ENCODE data around the gene CYP27B1. TPM values are rescaled to one million over a fixed set of nuclear protein-coding genes. Genes with fewer than 3 reads are reported as not detected.

The CYP27B1 gene
- total and polyA plus RNA-seq, 2 experiments from 2014 or later: 1.1 to 2.7 TPM

DNA sequence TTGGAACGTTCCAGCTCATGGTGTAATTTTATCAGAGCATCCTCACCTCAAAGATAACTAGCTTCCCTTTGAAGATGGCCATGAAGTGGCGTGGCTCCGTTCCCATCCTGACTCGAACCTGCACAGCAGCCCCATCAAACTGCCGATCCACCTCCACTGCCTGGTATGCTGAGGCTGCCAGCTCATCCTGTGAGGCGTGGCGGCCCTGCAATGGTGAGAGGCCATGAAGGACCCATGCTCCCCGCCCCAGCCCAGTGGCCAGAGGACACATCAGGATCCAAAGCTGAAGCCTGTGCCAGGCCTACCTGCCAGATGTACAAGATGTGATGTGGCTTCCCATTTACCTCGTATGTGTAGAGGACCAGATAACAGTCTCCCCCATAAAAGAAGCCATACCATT is 40.4 kb upstream of the CYP27B1 start (continued):
- TF ChIP-seq, protein P1, sequence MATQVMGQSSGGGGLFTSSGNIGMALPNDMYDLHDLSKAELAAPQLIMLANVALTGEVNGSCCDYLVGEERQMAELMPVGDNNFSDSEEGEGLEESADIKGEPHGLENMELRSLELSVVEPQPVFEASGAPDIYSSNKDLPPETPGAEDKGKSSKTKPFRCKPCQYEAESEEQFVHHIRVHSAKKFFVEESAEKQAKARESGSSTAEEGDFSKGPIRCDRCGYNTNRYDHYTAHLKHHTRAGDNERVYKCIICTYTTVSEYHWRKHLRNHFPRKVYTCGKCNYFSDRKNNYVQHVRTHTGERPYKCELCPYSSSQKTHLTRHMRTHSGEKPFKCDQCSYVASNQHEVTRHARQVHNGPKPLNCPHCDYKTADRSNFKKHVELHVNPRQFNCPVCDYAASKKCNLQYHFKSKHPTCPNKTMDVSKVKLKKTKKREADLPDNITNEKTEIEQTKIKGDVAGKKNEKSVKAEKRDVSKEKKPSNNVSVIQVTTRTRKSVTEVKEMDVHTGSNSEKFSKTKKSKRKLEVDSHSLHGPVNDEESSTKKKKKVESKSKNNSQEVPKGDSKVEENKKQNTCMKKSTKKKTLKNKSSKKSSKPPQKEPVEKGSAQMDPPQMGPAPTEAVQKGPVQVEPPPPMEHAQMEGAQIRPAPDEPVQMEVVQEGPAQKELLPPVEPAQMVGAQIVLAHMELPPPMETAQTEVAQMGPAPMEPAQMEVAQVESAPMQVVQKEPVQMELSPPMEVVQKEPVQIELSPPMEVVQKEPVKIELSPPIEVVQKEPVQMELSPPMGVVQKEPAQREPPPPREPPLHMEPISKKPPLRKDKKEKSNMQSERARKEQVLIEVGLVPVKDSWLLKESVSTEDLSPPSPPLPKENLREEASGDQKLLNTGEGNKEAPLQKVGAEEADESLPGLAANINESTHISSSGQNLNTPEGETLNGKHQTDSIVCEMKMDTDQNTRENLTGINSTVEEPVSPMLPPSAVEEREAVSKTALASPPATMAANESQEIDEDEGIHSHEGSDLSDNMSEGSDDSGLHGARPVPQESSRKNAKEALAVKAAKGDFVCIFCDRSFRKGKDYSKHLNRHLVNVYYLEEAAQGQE (IDR thresholded peaks at IDR 0.05; ENCODE audit: unreplicated experiment): no peak

DNA sequence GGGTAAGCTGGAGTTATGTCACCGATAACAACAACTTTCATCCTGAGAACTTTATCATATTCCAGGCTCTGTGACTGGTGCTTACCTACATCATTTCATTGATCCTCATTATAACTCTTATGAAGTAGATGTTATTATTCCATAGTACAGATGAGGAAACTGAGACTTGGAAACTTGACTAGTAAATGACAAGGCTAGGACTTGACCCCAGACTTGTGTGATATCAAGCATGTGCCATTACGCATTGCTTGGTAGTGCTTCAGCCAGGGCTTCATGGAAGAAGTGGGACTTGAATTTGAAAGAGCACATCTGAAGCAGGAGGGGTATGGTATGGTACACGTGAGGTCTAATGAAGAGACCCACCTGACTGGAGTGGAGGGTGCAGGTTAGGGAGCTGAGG is 39.8 kb upstream of the CYP27B1 start:
- Histone ChIP-seq H3K36me3 (ENCODE audit: insufficient read depth) (no peaks in the 10 kb centered on the region), H4K20me1 (replicated peaks; ENCODE audit: insufficient read depth) (no peaks in the 10 kb centered on the region), H3F3A (replicated peaks; ENCODE audit: low read depth) (no peaks in the 10 kb centered on the region), H3K27me3 (ENCODE audit: insufficient read depth) (no peaks in the 10 kb centered on the region), H3K4me1 (ENCODE audit: insufficient read depth) (peaks cover 2% of the 10 kb centered on the region; the same call in 1 of the 2 replicates), H3K27ac (ENCODE audit: low read depth) (no peak overlapping the region), H2AFZ (no peak overlapping the region), H3K4me3 (no peak overlapping the region), H3K79me2 (replicated peaks; ENCODE audit: insufficient read depth) (no peaks in the 10 kb centered on the region), H3K4me2 (no peak overlapping the region), H3K9me2 (ENCODE audit: insufficient read depth) (no peaks in the 10 kb centered on the region)
- no peak for DNase-seq (ENCODE audit: low spot score)
- ATAC-seq: no peak
- H3K9me3 Mint-ChIP-seq: no peaks in the 10 kb centered on the region
- H3K27me3 Mint-ChIP-seq (ENCODE audit: insufficient read depth, low read depth, poor library complexity): peaks cover 4% of the 10 kb centered on the region
- H3K36me3 Mint-ChIP-seq (ENCODE audit: low read depth): peaks cover 4% of the 10 kb centered on the region
- H3K4me3 Mint-ChIP-seq: no peak overlapping the region
- no peak overlapping the region for H3K27ac Mint-ChIP-seq
- H3K4me1 Mint-ChIP-seq: no peaks in the 10 kb centered on the region
- TF ChIP-seq, protein P2, sequence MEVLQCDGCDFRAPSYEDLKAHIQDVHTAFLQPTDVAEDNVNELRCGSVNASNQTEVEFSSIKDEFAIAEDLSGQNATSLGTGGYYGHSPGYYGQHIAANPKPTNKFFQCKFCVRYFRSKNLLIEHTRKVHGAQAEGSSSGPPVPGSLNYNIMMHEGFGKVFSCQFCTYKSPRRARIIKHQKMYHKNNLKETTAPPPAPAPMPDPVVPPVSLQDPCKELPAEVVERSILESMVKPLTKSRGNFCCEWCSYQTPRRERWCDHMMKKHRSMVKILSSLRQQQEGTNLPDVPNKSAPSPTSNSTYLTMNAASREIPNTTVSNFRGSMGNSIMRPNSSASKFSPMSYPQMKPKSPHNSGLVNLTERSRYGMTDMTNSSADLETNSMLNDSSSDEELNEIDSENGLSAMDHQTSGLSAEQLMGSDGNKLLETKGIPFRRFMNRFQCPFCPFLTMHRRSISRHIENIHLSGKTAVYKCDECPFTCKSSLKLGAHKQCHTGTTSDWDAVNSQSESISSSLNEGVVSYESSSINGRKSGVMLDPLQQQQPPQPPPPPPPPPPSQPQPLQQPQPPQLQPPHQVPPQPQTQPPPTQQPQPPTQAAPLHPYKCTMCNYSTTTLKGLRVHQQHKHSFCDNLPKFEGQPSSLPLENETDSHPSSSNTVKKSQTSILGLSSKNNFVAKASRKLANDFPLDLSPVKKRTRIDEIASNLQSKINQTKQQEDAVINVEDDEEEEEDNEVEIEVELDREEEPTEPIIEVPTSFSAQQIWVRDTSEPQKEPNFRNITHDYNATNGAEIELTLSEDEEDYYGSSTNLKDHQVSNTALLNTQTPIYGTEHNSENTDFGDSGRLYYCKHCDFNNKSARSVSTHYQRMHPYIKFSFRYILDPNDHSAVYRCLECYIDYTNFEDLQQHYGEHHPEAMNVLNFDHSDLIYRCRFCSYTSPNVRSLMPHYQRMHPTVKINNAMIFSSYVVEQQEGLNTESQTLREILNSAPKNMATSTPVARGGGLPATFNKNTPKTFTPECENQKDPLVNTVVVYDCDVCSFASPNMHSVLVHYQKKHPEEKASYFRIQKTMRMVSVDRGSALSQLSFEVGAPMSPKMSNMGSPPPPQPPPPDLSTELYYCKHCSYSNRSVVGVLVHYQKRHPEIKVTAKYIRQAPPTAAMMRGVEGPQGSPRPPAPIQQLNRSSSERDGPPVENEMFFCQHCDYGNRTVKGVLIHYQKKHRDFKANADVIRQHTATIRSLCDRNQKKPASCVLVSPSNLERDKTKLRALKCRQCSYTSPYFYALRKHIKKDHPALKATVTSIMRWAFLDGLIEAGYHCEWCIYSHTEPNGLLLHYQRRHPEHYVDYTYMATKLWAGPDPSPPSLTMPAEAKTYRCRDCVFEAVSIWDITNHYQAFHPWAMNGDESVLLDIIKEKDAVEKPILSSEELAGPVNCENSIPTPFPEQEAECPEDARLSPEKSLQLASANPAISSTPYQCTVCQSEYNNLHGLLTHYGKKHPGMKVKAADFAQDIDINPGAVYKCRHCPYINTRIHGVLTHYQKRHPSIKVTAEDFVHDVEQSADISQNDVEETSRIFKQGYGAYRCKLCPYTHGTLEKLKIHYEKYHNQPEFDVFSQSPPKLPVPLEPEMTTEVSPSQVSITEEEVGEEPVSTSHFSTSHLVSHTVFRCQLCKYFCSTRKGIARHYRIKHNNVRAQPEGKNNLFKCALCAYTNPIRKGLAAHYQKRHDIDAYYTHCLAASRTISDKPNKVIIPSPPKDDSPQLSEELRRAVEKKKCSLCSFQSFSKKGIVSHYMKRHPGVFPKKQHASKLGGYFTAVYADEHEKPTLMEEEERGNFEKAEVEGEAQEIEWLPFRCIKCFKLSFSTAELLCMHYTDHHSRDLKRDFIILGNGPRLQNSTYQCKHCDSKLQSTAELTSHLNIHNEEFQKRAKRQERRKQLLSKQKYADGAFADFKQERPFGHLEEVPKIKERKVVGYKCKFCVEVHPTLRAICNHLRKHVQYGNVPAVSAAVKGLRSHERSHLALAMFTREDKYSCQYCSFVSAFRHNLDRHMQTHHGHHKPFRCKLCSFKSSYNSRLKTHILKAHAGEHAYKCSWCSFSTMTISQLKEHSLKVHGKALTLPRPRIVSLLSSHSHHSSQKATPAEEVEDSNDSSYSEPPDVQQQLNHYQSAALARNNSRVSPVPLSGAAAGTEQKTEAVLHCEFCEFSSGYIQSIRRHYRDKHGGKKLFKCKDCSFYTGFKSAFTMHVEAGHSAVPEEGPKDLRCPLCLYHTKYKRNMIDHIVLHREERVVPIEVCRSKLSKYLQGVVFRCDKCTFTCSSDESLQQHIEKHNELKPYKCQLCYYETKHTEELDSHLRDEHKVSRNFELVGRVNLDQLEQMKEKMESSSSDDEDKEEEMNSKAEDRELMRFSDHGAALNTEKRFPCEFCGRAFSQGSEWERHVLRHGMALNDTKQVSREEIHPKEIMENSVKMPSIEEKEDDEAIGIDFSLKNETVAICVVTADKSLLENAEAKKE (CRISPR knock-in tag; IDR thresholded peaks at IDR 0.05): no peak
- TF ChIP-seq, protein P1 (IDR thresholded peaks at IDR 0.05; ENCODE audit: unreplicated experiment): no peak
- TF ChIP-seq STAT1 (IDR thresholded peaks at IDR 0.05; ENCODE audit: unreplicated experiment) (no peak), POLR2AphosphoS5 (IDR thresholded peaks at IDR 0.05; ENCODE audit: low read depth) (no peak), NANOG (IDR thresholded peaks at IDR 0.05; ENCODE audit: borderline replicate concordance) (no peak), ZNF331 (CRISPR knock-in tag; IDR thresholded peaks at IDR 0.05; ENCODE audit: low read depth) (no peak), CREB1 (CRISPR knock-in tag; IDR thresholded peaks at IDR 0.05; ENCODE audit: low read depth) (no peak), EZH2phosphoT487 (IDR thresholded peaks at IDR 0.05; ENCODE audit: unreplicated experiment) (no peak)
- TF ChIP-seq, protein P3, sequence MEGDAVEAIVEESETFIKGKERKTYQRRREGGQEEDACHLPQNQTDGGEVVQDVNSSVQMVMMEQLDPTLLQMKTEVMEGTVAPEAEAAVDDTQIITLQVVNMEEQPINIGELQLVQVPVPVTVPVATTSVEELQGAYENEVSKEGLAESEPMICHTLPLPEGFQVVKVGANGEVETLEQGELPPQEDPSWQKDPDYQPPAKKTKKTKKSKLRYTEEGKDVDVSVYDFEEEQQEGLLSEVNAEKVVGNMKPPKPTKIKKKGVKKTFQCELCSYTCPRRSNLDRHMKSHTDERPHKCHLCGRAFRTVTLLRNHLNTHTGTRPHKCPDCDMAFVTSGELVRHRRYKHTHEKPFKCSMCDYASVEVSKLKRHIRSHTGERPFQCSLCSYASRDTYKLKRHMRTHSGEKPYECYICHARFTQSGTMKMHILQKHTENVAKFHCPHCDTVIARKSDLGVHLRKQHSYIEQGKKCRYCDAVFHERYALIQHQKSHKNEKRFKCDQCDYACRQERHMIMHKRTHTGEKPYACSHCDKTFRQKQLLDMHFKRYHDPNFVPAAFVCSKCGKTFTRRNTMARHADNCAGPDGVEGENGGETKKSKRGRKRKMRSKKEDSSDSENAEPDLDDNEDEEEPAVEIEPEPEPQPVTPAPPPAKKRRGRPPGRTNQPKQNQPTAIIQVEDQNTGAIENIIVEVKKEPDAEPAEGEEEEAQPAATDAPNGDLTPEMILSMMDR (conservative IDR thresholded peaks at IDR 0.05; ENCODE audit: low read depth in 2 of 2): no peak
